IMR-90 (cell line): Measurements from ENCODE around the gene L3MBTL3. TPM values are rescaled to one million over a fixed set of nuclear protein-coding genes. Genes with fewer than 3 reads are reported as not detected.

Experiments
- ATAC-seq: fragments of 200-7000 bp; cut with Tn5 transposase; 2 replicates; pipeline ENCODE4 v1.9.1; 2020; ENCODE audit warnings: low read depth, mild to moderate bottlenecking, moderate library complexity
- BruUV-seq: library from RNA; stranded (reverse); fragments of 400-500 nt; replicated peaks from 2 replicates; lab custom pipeline; 2021; lab: Mats Ljungman, UMichigan
- CTCF ChIA-PET: fragments of 300-600 bp; formaldehyde crosslinking; extraction: SDS; loops from one replicate; lab custom pipeline; 2021; ENCODE audit warnings: antibody characterized with exemption; lab: Yijun Ruan, JAX
- POLR2A ChIA-PET: fragments of 300-600 bp; sonication (Branson Sonifier 250); formaldehyde crosslinking; loops from one replicate; lab custom pipeline; 2022; ENCODE audit warnings: antibody characterized with exemption; ENCODE audit not compliant: unreplicated experiment; lab: Charles Lee
- DNase-seq: peaks from one replicate; pipeline ENCODE4 v3.0.0; 2013
- H2AFZ ChIP-seq: replicated peaks from 2 replicates; pipeline ENCODE3; 2013; ENCODE audit warnings: low read length, mild to moderate bottlenecking; ENCODE audit not compliant: poor library complexity
- H2AK5ac ChIP-seq: 2 replicates; pipeline ENCODE4 v1.6.1; 2013; ENCODE audit warnings: low read depth, low read length, inconsistent platforms
- H2AK9ac ChIP-seq: replicated peaks from 2 replicates; pipeline ENCODE3; 2013; ENCODE audit warnings: mild to moderate bottlenecking, low read depth, low read length, moderate library complexity; ENCODE audit not compliant: poor library complexity
- H2BK120ac ChIP-seq: 2 replicates; pipeline ENCODE4 v1.6.1; 2013; ENCODE audit warnings: low read depth, low read length, inconsistent platforms
- H2BK15ac ChIP-seq: 3 replicates; pipeline ENCODE4 v1.6.1; 2013; ENCODE audit warnings: low read depth, low read length, inconsistent platforms
- H2BK20ac ChIP-seq: 2 replicates; pipeline ENCODE4 v1.6.1; 2013; ENCODE audit warnings: low read depth, mild to moderate bottlenecking, inconsistent platforms, low read length, moderate library complexity
- H2BK5ac ChIP-seq: 2 replicates; pipeline ENCODE4 v1.6.1; 2013; ENCODE audit warnings: mild to moderate bottlenecking, low read depth, low read length, inconsistent platforms; ENCODE audit not compliant: poor library complexity, severe bottlenecking
- H3K14ac ChIP-seq: replicated peaks from 2 replicates; pipeline ENCODE4 v1.6.1; 2013; ENCODE audit warnings: low read depth, low read length, inconsistent platforms
- H3K18ac ChIP-seq: 2 replicates; pipeline ENCODE4 v1.6.1; 2013; ENCODE audit warnings: low read depth, low read length, control low read depth
- H3K23ac ChIP-seq: 2 replicates; pipeline ENCODE4 v1.6.1; 2013; ENCODE audit warnings: low read depth, low read length, inconsistent platforms
- H3K27ac ChIP-seq: 2 replicates; pipeline ENCODE4 v1.5.1; 2013; ENCODE audit warnings: mild to moderate bottlenecking, control low read depth, low read length; ENCODE audit not compliant: insufficient read depth
- H3K27me3 ChIP-seq: 2 replicates; pipeline ENCODE4 v1.6.1; 2013; ENCODE audit warnings: low read length; ENCODE audit not compliant: control insufficient read depth, insufficient read depth
- H3K36me3 ChIP-seq: 2 replicates; pipeline ENCODE4 v1.6.1; 2013; ENCODE audit warnings: low read length, mixed read lengths; ENCODE audit not compliant: control insufficient read depth, insufficient read depth
- H3K4ac ChIP-seq: 2 replicates; pipeline ENCODE4 v1.6.1; 2013; ENCODE audit warnings: low read depth, low read length, inconsistent platforms
- H3K4me1 ChIP-seq: 2 replicates; pipeline ENCODE4 v1.6.1; 2013; ENCODE audit warnings: low read length, mixed read lengths; ENCODE audit not compliant: control insufficient read depth, insufficient read depth
- H3K4me2 ChIP-seq: 2 replicates; pipeline ENCODE4 v1.6.1; 2013; ENCODE audit warnings: low read depth, mild to moderate bottlenecking, control low read depth, low read length, moderate library complexity
- H3K4me3 ChIP-seq: 2 replicates; pipeline ENCODE4 v1.5.1; 2013; ENCODE audit warnings: low read depth, mild to moderate bottlenecking, control low read depth, low read length, moderate library complexity; ENCODE audit not compliant: insufficient read depth
- H3K56ac ChIP-seq: 2 replicates; pipeline ENCODE4 v1.6.1; 2013; ENCODE audit warnings: low read length, inconsistent platforms; ENCODE audit not compliant: insufficient read depth; ENCODE audit errors: extremely low read depth
- H3K79me1 ChIP-seq, 2 experiments: 2 replicates each; pipeline ENCODE4 v1.6.1; 2013; ENCODE audit warnings: low read length in 2 of 2, inconsistent platforms in 1 of 2, low read depth in 1 of 2
- H3K9ac ChIP-seq: 2 replicates; pipeline ENCODE4 v1.6.1; 2013; ENCODE audit warnings: low read depth, low read length, control low read depth
- H3K9me1 ChIP-seq: 2 replicates; pipeline ENCODE4 v1.6.1; 2013; ENCODE audit warnings: low read length, inconsistent platforms; ENCODE audit not compliant: insufficient read depth
- H3K9me3 ChIP-seq: 2 replicates; pipeline ENCODE4 v1.6.1; 2013; ENCODE audit warnings: low read length; ENCODE audit not compliant: control insufficient read depth, insufficient read depth
- H4K20me1 ChIP-seq: 2 replicates; pipeline ENCODE4 v1.6.1; 2013; ENCODE audit warnings: low read length, inconsistent platforms; ENCODE audit not compliant: insufficient read depth
- H4K5ac ChIP-seq: 2 replicates; pipeline ENCODE4 v1.6.1; 2013; ENCODE audit warnings: mild to moderate bottlenecking, low read depth, low read length, control low read depth
- H4K8ac ChIP-seq, 2 experiments: 2 replicates each; pipeline ENCODE4 v1.6.1; 2013; ENCODE audit warnings: low read depth in 2 of 2, low read length in 2 of 2, control low read depth in 1 of 2, inconsistent platforms in 1 of 2
- H4K91ac ChIP-seq: 2 replicates; pipeline ENCODE4 v1.6.1; 2013; ENCODE audit warnings: low read depth, low read length, inconsistent platforms; ENCODE audit not compliant: insufficient read depth
- CHD1 ChIP-seq: IDR thresholded peaks from 2 replicates; pipeline ENCODE4 v1.6.1; 2012; ENCODE audit warnings: low read depth, low read length, improper control_type of control experiment
- FOS ChIP-seq: fragments of 150-350 bp; IDR thresholded peaks from 2 replicates; pipeline ENCODE4 v1.6.1; 2016; ENCODE audit warnings: low read depth, low read length
- MAFK ChIP-seq: IDR thresholded peaks from 2 replicates; pipeline ENCODE4 v1.6.1; 2012; ENCODE audit warnings: low read depth, low read length, improper control_type of control experiment
- MAZ ChIP-seq: IDR thresholded peaks from 2 replicates; pipeline ENCODE4 v1.6.1; 2012; ENCODE audit warnings: low read depth, mild to moderate bottlenecking, low read length, improper control_type of control experiment, moderate library complexity, borderline replicate concordance
- NFE2L2 ChIP-seq: fragments of 150-350 bp; IDR thresholded peaks from 2 replicates; pipeline ENCODE4 v1.6.1; 2016; ENCODE audit warnings: low read depth, mild to moderate bottlenecking, low read length
- POLR2A ChIP-seq: IDR thresholded peaks from 2 replicates; pipeline ENCODE4 v1.6.1; 2012; ENCODE audit warnings: mild to moderate bottlenecking, low read depth, low read length
- RCOR1 ChIP-seq: IDR thresholded peaks from 2 replicates; pipeline ENCODE4 v1.6.1; 2012; ENCODE audit warnings: mild to moderate bottlenecking, low read length, improper control_type of control experiment; ENCODE audit not compliant: insufficient replicate concordance
- SMC3 ChIP-seq: fragments of 150-350 bp; IDR thresholded peaks from 2 replicates; pipeline ENCODE4 v1.6.1; 2016; ENCODE audit warnings: low read depth, mild to moderate bottlenecking, antibody characterized with exemption, low read length, moderate library complexity
- WGBS, 2 experiments: methylation state at CpG; one replicate each; pipeline versions ENCODE4 v1.1.5 to v1.1.7; 2013; ENCODE audit warnings: missing lambda C conversion rate in 2 of 2; ENCODE audit not compliant: insufficient read length in 1 of 2; ENCODE audit errors: extremely low coverage in 2 of 2; 5-methylcytosine and 5-hydroxymethylcytosine counted together
- dilution Hi-C: fragments of 300-500 bp; cut with HindIII; formaldehyde crosslinking; loops from one replicate; pipeline ENCODE4 v1.14.3; 2018; ENCODE audit warnings: low sequenced_read_pairs; ENCODE audit not compliant: unreplicated experiment
- in situ Hi-C: fragments of 300-500 bp; cut with MboI; formaldehyde crosslinking; loops from 3 replicates; pipeline ENCODE4 v1.14.3; 2019; ENCODE audit warnings: low sequenced_read_pairs, inconsistent platforms, mixed read lengths
- intact Hi-C: fragments of 100-400 bp; cut with micrococcal nuclease; formaldehyde crosslinking; loops from 2 replicates; pipeline ENCODE4 v1.10.0; 2022
- polyA plus RNA-seq, 3 experiments: library from polyadenylated mRNA; depleted of rRNA; stranded (reverse); fragments of >200 nt; gene quantifications; 2 replicates each; pipeline ENCODE4 v1.2.3, GENCODE V29; 2012; ENCODE audit warnings: low replicate concordance in 1 of 3
- total RNA-seq: library from RNA; depleted of rRNA; stranded (reverse); fragments of >200 nt; gene quantifications from 2 replicates; pipeline ENCODE4 v1.2.3, GENCODE V29; 2012
- TF ChIP-seq, protein P1 (sequence below): fragments of 150-350 bp; IDR thresholded peaks from 2 replicates; pipeline ENCODE4 v1.6.1; 2016; ENCODE audit warnings: low read depth, mild to moderate bottlenecking, low read length, moderate library complexity, borderline replicate concordance
- TF ChIP-seq, protein P2 (sequence below): fragments of 150-350 bp; IDR thresholded peaks from 2 replicates; pipeline ENCODE4 v1.6.1; 2017; ENCODE audit warnings: mild to moderate bottlenecking, antibody characterized with exemption, low read length, low read depth
- TF ChIP-seq, protein P3 (sequence below): conservative IDR thresholded peaks from 2 replicates; pipeline ENCODE4 v1.5.1; 2012; ENCODE audit warnings: mild to moderate bottlenecking, low read depth, low read length, improper control_type of control experiment

L3MBTL3 gene
- total and polyA plus RNA-seq, 2 of the 4 experiments (the other 2 are of a cell fraction) = 7.2 to 10.9 TPM

DNA sequence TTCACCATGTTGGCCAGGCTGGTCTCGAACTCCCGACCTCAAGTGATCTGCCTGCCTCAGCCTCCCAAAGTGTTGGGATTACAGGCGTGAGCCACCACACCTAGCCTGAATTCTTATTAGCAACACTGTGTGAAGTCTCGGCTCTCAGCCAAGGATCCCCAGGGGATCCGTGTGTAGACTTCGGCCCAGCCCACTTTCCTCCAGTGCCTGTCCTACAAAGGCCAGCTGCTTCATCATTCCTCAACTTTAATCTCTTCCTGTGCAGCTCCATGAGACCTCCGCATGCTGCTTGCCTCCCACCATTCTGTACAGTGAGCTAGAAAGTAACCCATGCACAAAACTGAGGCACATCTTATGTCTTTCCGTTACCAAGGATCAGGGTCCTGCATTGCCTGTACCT, 132.5 kb downstream of the L3MBTL3 start:
- dilution Hi-C loops = no loop called here
- H2BK120ac ChIP-seq = no peak overlapping the region
- no peak overlapping the region for H4K91ac ChIP-seq
- no peaks in the 10 kb centered on the region for H3K4me1 ChIP-seq
- H3K4ac ChIP-seq = no peak overlapping the region
- TF ChIP-seq, protein P1, sequence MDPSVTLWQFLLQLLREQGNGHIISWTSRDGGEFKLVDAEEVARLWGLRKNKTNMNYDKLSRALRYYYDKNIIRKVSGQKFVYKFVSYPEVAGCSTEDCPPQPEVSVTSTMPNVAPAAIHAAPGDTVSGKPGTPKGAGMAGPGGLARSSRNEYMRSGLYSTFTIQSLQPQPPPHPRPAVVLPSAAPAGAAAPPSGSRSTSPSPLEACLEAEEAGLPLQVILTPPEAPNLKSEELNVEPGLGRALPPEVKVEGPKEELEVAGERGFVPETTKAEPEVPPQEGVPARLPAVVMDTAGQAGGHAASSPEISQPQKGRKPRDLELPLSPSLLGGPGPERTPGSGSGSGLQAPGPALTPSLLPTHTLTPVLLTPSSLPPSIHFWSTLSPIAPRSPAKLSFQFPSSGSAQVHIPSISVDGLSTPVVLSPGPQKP = no peak
- TF ChIP-seq NFE2L2 (no peak), SMC3 (no peak), MAFK (no peak), RCOR1 (no peak), MAZ (no peak), POLR2A (no peak), FOS (no peak), CHD1 (no peak)
- TF ChIP-seq, protein P2, sequence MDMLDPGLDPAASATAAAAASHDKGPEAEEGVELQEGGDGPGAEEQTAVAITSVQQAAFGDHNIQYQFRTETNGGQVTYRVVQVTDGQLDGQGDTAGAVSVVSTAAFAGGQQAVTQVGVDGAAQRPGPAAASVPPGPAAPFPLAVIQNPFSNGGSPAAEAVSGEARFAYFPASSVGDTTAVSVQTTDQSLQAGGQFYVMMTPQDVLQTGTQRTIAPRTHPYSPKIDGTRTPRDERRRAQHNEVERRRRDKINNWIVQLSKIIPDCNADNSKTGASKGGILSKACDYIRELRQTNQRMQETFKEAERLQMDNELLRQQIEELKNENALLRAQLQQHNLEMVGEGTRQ = no peak
- TF ChIP-seq, protein P3, sequence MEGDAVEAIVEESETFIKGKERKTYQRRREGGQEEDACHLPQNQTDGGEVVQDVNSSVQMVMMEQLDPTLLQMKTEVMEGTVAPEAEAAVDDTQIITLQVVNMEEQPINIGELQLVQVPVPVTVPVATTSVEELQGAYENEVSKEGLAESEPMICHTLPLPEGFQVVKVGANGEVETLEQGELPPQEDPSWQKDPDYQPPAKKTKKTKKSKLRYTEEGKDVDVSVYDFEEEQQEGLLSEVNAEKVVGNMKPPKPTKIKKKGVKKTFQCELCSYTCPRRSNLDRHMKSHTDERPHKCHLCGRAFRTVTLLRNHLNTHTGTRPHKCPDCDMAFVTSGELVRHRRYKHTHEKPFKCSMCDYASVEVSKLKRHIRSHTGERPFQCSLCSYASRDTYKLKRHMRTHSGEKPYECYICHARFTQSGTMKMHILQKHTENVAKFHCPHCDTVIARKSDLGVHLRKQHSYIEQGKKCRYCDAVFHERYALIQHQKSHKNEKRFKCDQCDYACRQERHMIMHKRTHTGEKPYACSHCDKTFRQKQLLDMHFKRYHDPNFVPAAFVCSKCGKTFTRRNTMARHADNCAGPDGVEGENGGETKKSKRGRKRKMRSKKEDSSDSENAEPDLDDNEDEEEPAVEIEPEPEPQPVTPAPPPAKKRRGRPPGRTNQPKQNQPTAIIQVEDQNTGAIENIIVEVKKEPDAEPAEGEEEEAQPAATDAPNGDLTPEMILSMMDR = no peak
- ATAC-seq (no peak), DNase-seq (no peak)
- H3K36me3 ChIP-seq = 0 out of 2 replicates have a peak, but pooled peaks cover 1% of the 10 kb centered on the region
- no peak overlapping the region for H2BK15ac ChIP-seq
- intact Hi-C loops = no loop called here
- no peak overlapping the region for H4K8ac ChIP-seq
- H3K79me1 ChIP-seq = no peaks in the 10 kb centered on the region
- H4K5ac ChIP-seq = no peak overlapping the region
- no peak overlapping the region for H3K56ac ChIP-seq
- no peak overlapping the region for H2BK20ac ChIP-seq
- no peak overlapping the region for H2AFZ ChIP-seq
- H3K27ac ChIP-seq = no peak overlapping the region
- H3K14ac ChIP-seq = no peak overlapping the region
- no peak overlapping the region for H3K23ac ChIP-seq
- H3K4me3 ChIP-seq = no peak overlapping the region
- no peak overlapping the region for H2AK5ac ChIP-seq
- POLR2A ChIA-PET = no interaction called here
- no peak overlapping the region for H2BK5ac ChIP-seq
- no peaks in the 10 kb centered on the region for H3K27me3 ChIP-seq
- H3K4me2 ChIP-seq = no peak overlapping the region
- H4K20me1 ChIP-seq = no peaks in the 10 kb centered on the region
- no peak overlapping the region for H3K18ac ChIP-seq
- in situ Hi-C loops = no loop called here
- 91% methylated on average over 4 of the region's 8 CpGs; no CpG with 5 or more reads in 1 of the 2 experiments for WGBS, 2 experiments
- H3K9me1 ChIP-seq = no peaks in the 10 kb centered on the region; the same call in 1 of the 2 replicates
- no peaks in the 10 kb centered on the region for H3K9me3 ChIP-seq
- CTCF ChIA-PET = interaction anchor here (0.6 kb wide), 1 partner anchor 543 kb away, joined by 4 read pairs; no protein-coding TSS in a partner anchor
- BruUV-seq = no TSS peak
- H2AK9ac ChIP-seq = no peak overlapping the region
- no peak overlapping the region for H3K9ac ChIP-seq
